ENCODE data around the gene ARMC2.
A peak's percentile ranks its signal among the peaks of the same experiment; 100 is the strongest.

ARMC2 gene

GRCh38 chr6:108996208-108996607 lies 148.0 kb downstream of the ARMC2 start:
- no peak for DNase-seq

- no peak for DNase-seq
Observed at GRCh38 chr6:108998485-108998884, 150.3 kb downstream of the ARMC2 start.

- DNase-seq, result no peak
Observed at GRCh38 chr6:108999428-108999827, 151.2 kb downstream of the ARMC2 start.

- no peak for DNase-seq
Observed at GRCh38 chr6:109000289-109000688, 152.1 kb downstream of the ARMC2 start.

- DNase-seq, result no peak
Observed at GRCh38 chr6:109001291-109001894, 153.2 kb downstream of the ARMC2 start.

GRCh38 chr6:109002051-109002697 lies 154.0 kb downstream of the ARMC2 start:
- DNase-seq, result no peak

- no peak for DNase-seq
Observed at GRCh38 chr6:109002882-109003281, 154.7 kb downstream of the ARMC2 start.

GRCh38 chr6:109006818-109007217 lies 158.6 kb downstream of the ARMC2 start:
- DNase-seq, result no peak

GRCh38 chr6:109007521-109007920 lies 159.3 kb downstream of the ARMC2 start:
- no peak for DNase-seq

- DNase-seq, result no peak
Observed at GRCh38 chr6:109008054-109008453, 159.8 kb downstream of the ARMC2 start.

- DNase-seq, result no peak
Observed at GRCh38 chr6:109008537-109009235, 160.5 kb downstream of the ARMC2 start.

- peak; percentile 87 for DNase-seq
Observed at GRCh38 chr6:109009236-109009961, 161.2 kb downstream of the ARMC2 start.

- no peak for DNase-seq
Observed at GRCh38 chr6:109009962-109010704, 161.9 kb downstream of the ARMC2 start.

- no peak for DNase-seq
Observed at GRCh38 chr6:109010705-109011102, 162.5 kb downstream of the ARMC2 start.

GRCh38 chr6:109013656-109014305 lies 165.6 kb downstream of the ARMC2 start:
- DNase-seq, result no peak

- no peak for DNase-seq
Observed at GRCh38 chr6:109014606-109015005, 166.4 kb downstream of the ARMC2 start.

- DNase-seq, result no peak
Observed at GRCh38 chr6:109015176-109015575, 167.0 kb downstream of the ARMC2 start.

GRCh38 chr6:109019911-109020310 lies 171.7 kb downstream of the ARMC2 start:
- no peak for DNase-seq

GRCh38 chr6:109021870-109022269 lies 173.6 kb downstream of the ARMC2 start:
- DNase-seq, result no peak

- no peak for DNase-seq
Observed at GRCh38 chr6:109023356-109023925, 175.2 kb downstream of the ARMC2 start.

Data from activated gamma-delta T cell (primary cell).